H7 (cell line): ENCODE results near the gene AIFM1. TPM values are rescaled to one million over a fixed set of nuclear protein-coding genes. Genes with fewer than 3 reads are reported as not detected.

Experiments
- DNase-seq: peaks from one replicate; pipeline ENCODE4 v3.0.0; 2012
- H3K27me3 ChIP-seq: 2 replicates; pipeline ENCODE4 v1.6.0; 2011; ENCODE audit warnings: mild to moderate bottlenecking, low read length; ENCODE audit not compliant: control insufficient read depth, insufficient read depth
- H3K36me3 ChIP-seq: replicated peaks from 2 replicates; pipeline ENCODE4 v1.5.1; 2011; ENCODE audit warnings: low read length; ENCODE audit not compliant: control insufficient read depth, insufficient read depth
- H3K4me3 ChIP-seq: 2 replicates; pipeline ENCODE4 v1.5.1; 2011; ENCODE audit warnings: low read depth, mild to moderate bottlenecking, control low read depth, low read length, moderate library complexity; ENCODE audit not compliant: insufficient read depth
- total RNA-seq: library from RNA; depleted of rRNA; stranded (reverse); fragments of >200 nt; shearing (Covaris generic); gene quantifications from 2 replicates; pipeline ENCODE4 v1.2.3, GENCODE V29; 2014

AIFM1 gene
- total RNA-seq, 1 experiment from 2014 or later: 59.4 TPM

GRCh38 chrX:130158311-130158710, 7.3 kb downstream of the AIFM1 start:
- Histone ChIP-seq H3K36me3 (peaks cover 2% of the 10 kb centered on the region), H3K4me3 (no peak overlapping the region), H3K27me3 (no peaks in the 10 kb centered on the region)
- no peak for DNase-seq

- H3K36me3 ChIP-seq: peaks cover 2% of the 10 kb centered on the region
- H3K4me3 ChIP-seq: no peak overlapping the region
- no peak for DNase-seq
- H3K27me3 ChIP-seq: no peaks in the 10 kb centered on the region
Observed at GRCh38 chrX:130155564-130155963, 10.1 kb downstream of the AIFM1 start.

GRCh38 chrX:130147631-130148030, 18.0 kb downstream of the AIFM1 start:
- H3K27me3 ChIP-seq: no peaks in the 10 kb centered on the region
- H3K36me3 ChIP-seq: peaks cover 18% of the 10 kb centered on the region
- no peak for DNase-seq
- H3K4me3 ChIP-seq: no peak overlapping the region

GRCh38 chrX:130145123-130145522, 20.5 kb downstream of the AIFM1 start:
- H3K36me3 ChIP-seq: peaks cover 24% of the 10 kb centered on the region
- no peak overlapping the region for H3K4me3 ChIP-seq
- H3K27me3 ChIP-seq: no peaks in the 10 kb centered on the region
- DNase-seq: no peak

GRCh38 chrX:130144509-130144908, 21.1 kb downstream of the AIFM1 start:
- H3K27me3 ChIP-seq: no peaks in the 10 kb centered on the region
- H3K4me3 ChIP-seq: no peak overlapping the region
- no peak for DNase-seq
- H3K36me3 ChIP-seq: peaks cover 29% of the 10 kb centered on the region

GRCh38 chrX:130139474-130140201, 26.0 kb downstream of the AIFM1 start:
- Histone ChIP-seq H3K27me3 (no peaks in the 10 kb centered on the region), H3K4me3 (no peak overlapping the region), H3K36me3 (peaks cover 38% of the 10 kb centered on the region)
- peak; percentile 70 for DNase-seq

- no peak for DNase-seq
- Histone ChIP-seq H3K36me3 (peaks cover 37% of the 10 kb centered on the region), H3K4me3 (no peak overlapping the region), H3K27me3 (no peaks in the 10 kb centered on the region)
Observed at GRCh38 chrX:130136961-130137360, 28.7 kb downstream of the AIFM1 start.

- Histone ChIP-seq H3K36me3 (peaks cover 38% of the 10 kb centered on the region), H3K27me3 (no peaks in the 10 kb centered on the region), H3K4me3 (no peak overlapping the region)
- no peak for DNase-seq
Observed at GRCh38 chrX:130136496-130136895, 29.1 kb downstream of the AIFM1 start.

GRCh38 chrX:130130990-130131389, 34.7 kb downstream of the AIFM1 start:
- no peaks in the 10 kb centered on the region for H3K27me3 ChIP-seq
- no peak overlapping the region for H3K4me3 ChIP-seq
- DNase-seq: no peak
- peaks cover 31% of the 10 kb centered on the region for H3K36me3 ChIP-seq

- no peak for DNase-seq
- Histone ChIP-seq H3K36me3 (peaks cover 13% of the 10 kb centered on the region), H3K27me3 (peaks cover 7% of the 10 kb centered on the region; the same call in 1 of the 2 replicates), H3K4me3 (no peak overlapping the region)
Observed at GRCh38 chrX:130125091-130125874, 40.4 kb downstream of the AIFM1 start.

- Histone ChIP-seq H3K27me3 (peaks cover 10% of the 10 kb centered on the region), H3K36me3 (peaks cover 8% of the 10 kb centered on the region), H3K4me3 (no peak overlapping the region)
- DNase-seq: peak; percentile 54
Observed at GRCh38 chrX:130124577-130124976, 41.1 kb downstream of the AIFM1 start.

GRCh38 chrX:130121505-130121800, 44.2 kb downstream of the AIFM1 start:
- H3K4me3 ChIP-seq: peak overlapping the region; percentile 58
- peak; percentile 68 for DNase-seq
- no peaks in the 10 kb centered on the region; the same call in 1 of the 2 replicates for H3K36me3 ChIP-seq
- H3K27me3 ChIP-seq: peaks cover 16% of the 10 kb centered on the region

GRCh38 chrX:130120746-130121504, 44.7 kb downstream of the AIFM1 start:
- Histone ChIP-seq H3K4me3 (peak overlapping the region; percentile 58), H3K27me3 (peaks cover 16% of the 10 kb centered on the region), H3K36me3 (no peaks in the 10 kb centered on the region; the same call in 1 of the 2 replicates)
- DNase-seq: peak; percentile 96

- Histone ChIP-seq H3K4me3 (peak overlapping the region; percentile 58), H3K36me3 (no peaks in the 10 kb centered on the region; the same call in 1 of the 2 replicates), H3K27me3 (peaks cover 16% of the 10 kb centered on the region)
- peak; percentile 91 for DNase-seq
Observed at GRCh38 chrX:130120321-130120731, 45.3 kb downstream of the AIFM1 start.
